GM18519 (cell line): Measurements from ENCODE around the gene ATP6V0E2.

Source experiments
- ATAC-seq: cut with Tn5 transposase; IDR thresholded peaks from one replicate; pipeline ENCODE4 v1.9.1; 2021; ENCODE audit warnings: mild to moderate bottlenecking, moderate library complexity; ENCODE audit not compliant: unreplicated experiment, low FRiP score

Gene ATP6V0E2

GRCh38 chr7:149838224-149838991, 35.4 kb upstream of the ATP6V0E2 start, which contains the start of gene ZNF862:
TSS of gene ZNF862 (plus strand) at chr7:149838375. CDS start at chr7:149838612, 237 bp downstream.
- peak; percentile 95 for ATAC-seq

- no peak for ATAC-seq
Observed at GRCh38 chr7:149838992-149839408, 34.8 kb upstream of the ATP6V0E2 start.

GRCh38 chr7:149839933-149840332, 33.8 kb upstream of the ATP6V0E2 start:
- ATAC-seq = no peak

GRCh38 chr7:149843566-149843965, 30.2 kb upstream of the ATP6V0E2 start:
- no peak for ATAC-seq

- no peak for ATAC-seq
Observed at GRCh38 chr7:149844445-149844844, 29.3 kb upstream of the ATP6V0E2 start.

- ATAC-seq = no peak
Observed at GRCh38 chr7:149845257-149845980, 28.4 kb upstream of the ATP6V0E2 start.

GRCh38 chr7:149846021-149846420, 27.7 kb upstream of the ATP6V0E2 start:
- no peak for ATAC-seq

GRCh38 chr7:149846436-149847046, 27.2 kb upstream of the ATP6V0E2 start:
- peak; percentile 76 for ATAC-seq

- no peak for ATAC-seq
Observed at GRCh38 chr7:149849174-149849573, 24.6 kb upstream of the ATP6V0E2 start.

GRCh38 chr7:149850007-149850594, 23.7 kb upstream of the ATP6V0E2 start:
- ATAC-seq = no peak

GRCh38 chr7:149850716-149851115, 23.1 kb upstream of the ATP6V0E2 start:
- no peak for ATAC-seq

GRCh38 chr7:149851449-149851848, 22.3 kb upstream of the ATP6V0E2 start:
- ATAC-seq = no peak

GRCh38 chr7:149853157-149853556, 20.6 kb upstream of the ATP6V0E2 start:
- ATAC-seq = no peak

GRCh38 chr7:149854611-149855360, 19.0 kb upstream of the ATP6V0E2 start:
- no peak for ATAC-seq

- ATAC-seq = no peak
Observed at GRCh38 chr7:149855361-149856305, 18.1 kb upstream of the ATP6V0E2 start.

- ATAC-seq = no peak
Observed at GRCh38 chr7:149856583-149856982, 17.2 kb upstream of the ATP6V0E2 start.

- no peak for ATAC-seq
Observed at GRCh38 chr7:149859369-149859768, 14.4 kb upstream of the ATP6V0E2 start.

- ATAC-seq = no peak
Observed at GRCh38 chr7:149859876-149860275, 13.9 kb upstream of the ATP6V0E2 start.
